Measurements from ENCODE around the gene EID2B. TPM values are rescaled to one million over a fixed set of nuclear protein-coding genes. Genes with fewer than 3 reads are reported as not detected.

Gene EID2B
- total and polyA plus RNA-seq, 9 of the 15 experiments (the other 6 are each of a cell fraction or from before 2014, with no cell fraction given), result 2.8 to 8.8 (median 4.8) TPM

GRCh38 chr19:39502640-39503417, 29.8 kb downstream of the EID2B start (continued):
- no peak for TF ChIP-seq CHD7 (IDR thresholded peaks at IDR 0.05; ENCODE audit: low read depth, low read length)
- 0 out of 2 replicates have a peak, but pooled peaks have one; percentile 68 for TF ChIP-seq LCOR (CRISPR knock-in tag; IDR thresholded peaks at IDR 0.05)
- TF ChIP-seq ZNF197 (CRISPR knock-in tag; IDR thresholded peaks at IDR 0.05; ENCODE audit: low read depth), result 0 out of 2 replicates have a peak, but pooled peaks have one; percentile 65
- no peak for TF ChIP-seq BACH1 (tag; IDR thresholded peaks at IDR 0.05)
- 0 out of 2 replicates have a peak, but pooled peaks have one; percentile 68 for TF ChIP-seq ZNF830 (CRISPR knock-in tag; IDR thresholded peaks at IDR 0.05)
- peak; percentile 31; the same call in 1 of the 2 replicates for TF ChIP-seq SMC3 (conservative IDR thresholded peaks at IDR 0.05; ENCODE audit: insufficient read depth, low read depth, low read length)
- peak; percentile 84 for TF ChIP-seq ZNF263 (CRISPR knock-in tag; IDR thresholded peaks at IDR 0.05; ENCODE audit: borderline replicate concordance)
- TF ChIP-seq ATF3 (IDR thresholded peaks at IDR 0.05), result no peak
- peak; percentile 73; the same call in 1 of the 2 replicates for TF ChIP-seq ATF3 (CRISPR knock-in tag; conservative IDR thresholded peaks at IDR 0.05)
- TF ChIP-seq MLX (CRISPR knock-in tag; conservative IDR thresholded peaks at IDR 0.05), result peak in 1 of 2 experiments; percentile 97; a peak in 2 of 4 replicates
- peak; percentile 36; the same call in 1 of the 2 replicates for TF ChIP-seq PRMT5 (CRISPR knock-in tag; IDR thresholded peaks at IDR 0.05)
- TF ChIP-seq CBX2 (IDR thresholded peaks at IDR 0.05; ENCODE audit: insufficient read depth, low read length, poor library complexity, severe bottlenecking), result no peak
- TF ChIP-seq NR2C2 (CRISPR knock-in tag; IDR thresholded peaks at IDR 0.05), result peak; percentile 90
- TF ChIP-seq NR2C2 (tag; IDR thresholded peaks at IDR 0.05), result peak; percentile 18; the same call in 1 of the 2 replicates
